ENCODE measurements around the gene MRPL41. TPM values are rescaled to one million over a fixed set of nuclear protein-coding genes. Genes with fewer than 3 reads are reported as not detected.

Gene MRPL41
- total and polyA plus RNA-seq, 2 of the 13 experiments (the other 11 are each of a cell fraction or from before 2014, with no cell fraction given), result 20.9 to 54.0 TPM

- no peak for TF ChIP-seq TRAFD1 (CRISPR knock-in tag; IDR thresholded peaks at IDR 0.05; ENCODE audit: borderline replicate concordance)
- TF ChIP-seq CENPT (CRISPR knock-in tag; IDR thresholded peaks at IDR 0.05; ENCODE audit: low read depth), result no peak
- TF ChIP-seq JUN (CRISPR knock-in tag; IDR thresholded peaks at IDR 0.05), result 0 out of 2 replicates have a peak, but pooled peaks have one; percentile 27
- peak; percentile 65 to 88; a peak in 1 of 4 replicates for TF ChIP-seq KLF16 (CRISPR knock-in tag; IDR thresholded peaks at IDR 0.05)
- peak; percentile 82; the same call in 1 of the 2 replicates for TF ChIP-seq KDM5A (IDR thresholded peaks at IDR 0.05; ENCODE audit: borderline replicate concordance, low read length)
- TF ChIP-seq KDM6A (CRISPR knock-in tag; IDR thresholded peaks at IDR 0.05; ENCODE audit: low read depth), result no peak
- 0 out of 2 replicates have a peak, but pooled peaks have one; percentile 23 for TF ChIP-seq AKNA (CRISPR knock-in tag; IDR thresholded peaks at IDR 0.05; ENCODE audit: borderline replicate concordance)
- no peak for TF ChIP-seq AFF4 (CRISPR knock-in tag; IDR thresholded peaks at IDR 0.05)
- peak; percentile 90 for TF ChIP-seq ZNF687 (CRISPR knock-in tag; IDR thresholded peaks at IDR 0.05)
- TF ChIP-seq ZNF556 (CRISPR knock-in tag; IDR thresholded peaks at IDR 0.05; ENCODE audit: borderline replicate concordance), result peak; percentile 28; the same call in 1 of the 2 replicates
- no peak for TF ChIP-seq XBP1 (CRISPR knock-in tag; IDR thresholded peaks at IDR 0.05)
- peak; percentile 86; the same call in 1 of the 2 replicates for TF ChIP-seq ZSCAN29 (CRISPR knock-in tag; conservative IDR thresholded peaks at IDR 0.05)
- no peak for TF ChIP-seq FOXP1 (IDR thresholded peaks at IDR 0.05)
- no peak for TF ChIP-seq FOXP1 (CRISPR knock-in tag; IDR thresholded peaks at IDR 0.05)
Observed at GRCh38 chr9:137578518-137579258, 27.0 kb downstream of the MRPL41 start, which contains the start of gene DPH7 (continued).

All from HepG2 (cell line).